ENCODE data around the gene TP53RK. TPM values are rescaled to one million over a fixed set of nuclear protein-coding genes. Genes with fewer than 3 reads are reported as not detected.

Gene TP53RK
- total and polyA plus RNA-seq, 2 of the 13 experiments (the other 11 are each of a cell fraction or from before 2014, with no cell fraction given) = 12.9 to 25.5 TPM

DNA sequence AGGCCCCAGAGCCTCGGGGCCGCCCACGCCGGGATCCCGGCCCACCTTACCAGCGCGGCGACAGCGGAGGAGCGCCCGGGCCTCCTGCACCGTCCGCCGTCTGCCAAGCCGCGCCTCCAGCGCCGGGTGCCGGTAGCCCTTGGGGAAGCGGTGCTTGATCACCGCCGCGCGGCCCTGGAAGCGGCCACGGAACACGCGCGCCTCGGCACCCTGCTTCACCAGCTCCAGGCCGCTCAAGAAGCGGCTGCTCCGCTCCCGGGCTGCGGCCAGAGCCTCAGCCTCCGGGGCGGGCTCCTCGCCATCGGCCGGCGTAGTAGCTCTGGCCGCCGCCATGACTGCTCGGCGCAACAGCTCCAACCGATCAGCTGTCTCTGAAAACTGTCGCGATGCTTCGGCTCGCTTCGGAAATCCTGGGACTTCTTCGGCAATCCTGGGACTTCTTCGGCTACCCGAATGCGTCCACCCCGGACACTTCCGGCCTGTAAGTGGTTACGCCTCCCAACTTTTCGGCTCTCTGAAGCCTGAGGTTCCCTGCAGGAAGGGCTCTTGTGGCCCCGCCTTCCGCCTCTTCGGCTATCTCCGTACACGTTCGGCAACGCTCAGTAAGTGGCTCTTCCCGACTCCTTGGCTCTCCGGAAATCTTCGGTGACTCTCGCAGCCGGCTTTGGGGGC lies at the start of gene TP53RK (continued):
- TF ChIP-seq, protein P1, sequence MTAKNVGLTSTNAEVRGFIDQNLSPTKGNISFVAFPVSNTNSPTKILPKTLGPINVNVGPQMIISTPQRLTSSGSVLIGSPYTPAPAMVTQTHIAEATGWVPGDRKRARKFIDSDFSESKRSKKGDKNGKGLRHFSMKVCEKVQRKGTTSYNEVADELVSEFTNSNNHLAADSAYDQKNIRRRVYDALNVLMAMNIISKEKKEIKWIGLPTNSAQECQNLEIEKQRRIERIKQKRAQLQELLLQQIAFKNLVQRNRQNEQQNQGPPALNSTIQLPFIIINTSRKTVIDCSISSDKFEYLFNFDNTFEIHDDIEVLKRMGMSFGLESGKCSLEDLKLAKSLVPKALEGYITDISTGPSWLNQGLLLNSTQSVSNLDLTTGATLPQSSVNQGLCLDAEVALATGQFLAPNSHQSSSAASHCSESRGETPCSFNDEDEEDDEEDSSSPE (CRISPR knock-in tag; IDR thresholded peaks at IDR 0.05) = peak; percentile 61
- TF ChIP-seq THAP11 (CRISPR knock-in tag; IDR thresholded peaks at IDR 0.05) (peak; percentile 76; the same call in 1 of the 2 replicates), ZNF20 (CRISPR knock-in tag; IDR thresholded peaks at IDR 0.05) (0 out of 2 replicates have a peak, but pooled peaks have one; percentile 84), TEAD2 (CRISPR knock-in tag; IDR thresholded peaks at IDR 0.05) (no peak), CBX2 (IDR thresholded peaks at IDR 0.05; ENCODE audit: low read depth, low read length) (no peak), CBX2 (CRISPR knock-in tag; IDR thresholded peaks at IDR 0.05; ENCODE audit: low read depth) (no peak), ISX (CRISPR knock-in tag; conservative IDR thresholded peaks at IDR 0.05) (peak; percentile 65; the same call in 1 of the 2 replicates), POLR2G (IDR thresholded peaks at IDR 0.05; ENCODE audit: low read depth, low read length) (peak; percentile 96), FLYWCH1 (CRISPR knock-in tag; IDR thresholded peaks at IDR 0.05) (no peak), TBL1XR1 (IDR thresholded peaks at IDR 0.05; ENCODE audit: borderline replicate concordance, low read length, partially characterized antibody) (no peak), SNAPC2 (CRISPR knock-in tag; IDR thresholded peaks at IDR 0.05) (0 out of 2 replicates have a peak, but pooled peaks have one; percentile 19), GABPB1 (CRISPR knock-in tag; IDR thresholded peaks at IDR 0.05) (peak; percentile 90), KLF9 (CRISPR knock-in tag; IDR thresholded peaks at IDR 0.05; ENCODE audit: low read depth) (0 out of 2 replicates have a peak, but pooled peaks have one; percentile 37)
- TF ChIP-seq, protein P2, sequence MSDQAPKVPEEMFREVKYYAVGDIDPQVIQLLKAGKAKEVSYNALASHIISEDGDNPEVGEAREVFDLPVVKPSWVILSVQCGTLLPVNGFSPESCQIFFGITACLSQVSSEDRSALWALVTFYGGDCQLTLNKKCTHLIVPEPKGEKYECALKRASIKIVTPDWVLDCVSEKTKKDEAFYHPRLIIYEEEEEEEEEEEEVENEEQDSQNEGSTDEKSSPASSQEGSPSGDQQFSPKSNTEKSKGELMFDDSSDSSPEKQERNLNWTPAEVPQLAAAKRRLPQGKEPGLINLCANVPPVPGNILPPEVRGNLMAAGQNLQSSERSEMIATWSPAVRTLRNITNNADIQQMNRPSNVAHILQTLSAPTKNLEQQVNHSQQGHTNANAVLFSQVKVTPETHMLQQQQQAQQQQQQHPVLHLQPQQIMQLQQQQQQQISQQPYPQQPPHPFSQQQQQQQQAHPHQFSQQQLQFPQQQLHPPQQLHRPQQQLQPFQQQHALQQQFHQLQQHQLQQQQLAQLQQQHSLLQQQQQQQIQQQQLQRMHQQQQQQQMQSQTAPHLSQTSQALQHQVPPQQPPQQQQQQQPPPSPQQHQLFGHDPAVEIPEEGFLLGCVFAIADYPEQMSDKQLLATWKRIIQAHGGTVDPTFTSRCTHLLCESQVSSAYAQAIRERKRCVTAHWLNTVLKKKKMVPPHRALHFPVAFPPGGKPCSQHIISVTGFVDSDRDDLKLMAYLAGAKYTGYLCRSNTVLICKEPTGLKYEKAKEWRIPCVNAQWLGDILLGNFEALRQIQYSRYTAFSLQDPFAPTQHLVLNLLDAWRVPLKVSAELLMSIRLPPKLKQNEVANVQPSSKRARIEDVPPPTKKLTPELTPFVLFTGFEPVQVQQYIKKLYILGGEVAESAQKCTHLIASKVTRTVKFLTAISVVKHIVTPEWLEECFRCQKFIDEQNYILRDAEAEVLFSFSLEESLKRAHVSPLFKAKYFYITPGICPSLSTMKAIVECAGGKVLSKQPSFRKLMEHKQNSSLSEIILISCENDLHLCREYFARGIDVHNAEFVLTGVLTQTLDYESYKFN (CRISPR knock-in tag; conservative IDR thresholded peaks at IDR 0.05) = peak; percentile 45; the same call in 1 of the 2 replicates
- TF ChIP-seq, protein P3, sequence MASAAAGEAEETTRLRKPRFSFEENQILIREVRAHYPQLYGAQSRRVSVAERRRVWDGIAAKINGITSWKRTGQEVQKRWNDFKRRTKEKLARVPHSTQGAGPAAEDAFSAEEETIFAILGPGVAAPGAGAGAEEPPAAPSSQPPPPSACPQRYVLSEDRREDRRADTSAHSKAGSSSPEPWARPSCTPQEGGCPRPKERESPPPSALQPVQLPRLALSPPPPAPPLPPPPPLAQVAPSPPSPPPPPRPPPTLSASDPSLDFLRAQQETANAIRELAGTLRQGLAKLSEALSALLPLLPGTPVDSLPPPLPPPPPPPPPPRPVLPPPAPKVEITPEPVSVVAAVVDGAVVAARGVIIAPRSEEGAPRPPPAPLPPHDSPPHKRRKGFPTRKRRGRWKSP (CRISPR knock-in tag; IDR thresholded peaks at IDR 0.05) = 0 out of 2 replicates have a peak, but pooled peaks have one; percentile 65
- TF ChIP-seq, protein P4, sequence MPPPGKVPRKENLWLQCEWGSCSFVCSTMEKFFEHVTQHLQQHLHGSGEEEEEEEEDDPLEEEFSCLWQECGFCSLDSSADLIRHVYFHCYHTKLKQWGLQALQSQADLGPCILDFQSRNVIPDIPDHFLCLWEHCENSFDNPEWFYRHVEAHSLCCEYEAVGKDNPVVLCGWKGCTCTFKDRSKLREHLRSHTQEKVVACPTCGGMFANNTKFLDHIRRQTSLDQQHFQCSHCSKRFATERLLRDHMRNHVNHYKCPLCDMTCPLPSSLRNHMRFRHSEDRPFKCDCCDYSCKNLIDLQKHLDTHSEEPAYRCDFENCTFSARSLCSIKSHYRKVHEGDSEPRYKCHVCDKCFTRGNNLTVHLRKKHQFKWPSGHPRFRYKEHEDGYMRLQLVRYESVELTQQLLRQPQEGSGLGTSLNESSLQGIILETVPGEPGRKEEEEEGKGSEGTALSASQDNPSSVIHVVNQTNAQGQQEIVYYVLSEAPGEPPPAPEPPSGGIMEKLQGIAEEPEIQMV (CRISPR knock-in tag; IDR thresholded peaks at IDR 0.05; ENCODE audit: low read depth) = peak; percentile 53
- TF ChIP-seq, protein P5, sequence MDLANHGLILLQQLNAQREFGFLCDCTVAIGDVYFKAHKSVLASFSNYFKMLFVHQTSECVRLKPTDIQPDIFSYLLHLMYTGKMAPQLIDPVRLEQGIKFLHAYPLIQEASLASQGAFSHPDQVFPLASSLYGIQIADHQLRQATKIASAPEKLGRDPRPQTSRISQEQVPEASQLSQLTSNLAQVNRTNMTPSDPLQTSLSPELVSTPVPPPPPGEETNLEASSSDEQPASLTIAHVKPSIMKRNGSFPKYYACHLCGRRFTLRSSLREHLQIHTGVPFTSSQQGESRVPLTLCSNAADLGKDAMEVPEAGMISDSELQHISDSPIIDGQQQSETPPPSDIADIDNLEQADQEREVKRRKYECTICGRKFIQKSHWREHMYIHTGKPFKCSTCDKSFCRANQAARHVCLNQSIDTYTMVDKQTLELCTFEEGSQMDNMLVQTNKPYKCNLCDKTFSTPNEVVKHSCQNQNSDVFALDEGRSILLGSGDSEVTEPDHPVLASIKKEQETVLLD (CRISPR knock-in tag; IDR thresholded peaks at IDR 0.05; ENCODE audit: low read depth) = no peak
- TF ChIP-seq, protein P6, sequence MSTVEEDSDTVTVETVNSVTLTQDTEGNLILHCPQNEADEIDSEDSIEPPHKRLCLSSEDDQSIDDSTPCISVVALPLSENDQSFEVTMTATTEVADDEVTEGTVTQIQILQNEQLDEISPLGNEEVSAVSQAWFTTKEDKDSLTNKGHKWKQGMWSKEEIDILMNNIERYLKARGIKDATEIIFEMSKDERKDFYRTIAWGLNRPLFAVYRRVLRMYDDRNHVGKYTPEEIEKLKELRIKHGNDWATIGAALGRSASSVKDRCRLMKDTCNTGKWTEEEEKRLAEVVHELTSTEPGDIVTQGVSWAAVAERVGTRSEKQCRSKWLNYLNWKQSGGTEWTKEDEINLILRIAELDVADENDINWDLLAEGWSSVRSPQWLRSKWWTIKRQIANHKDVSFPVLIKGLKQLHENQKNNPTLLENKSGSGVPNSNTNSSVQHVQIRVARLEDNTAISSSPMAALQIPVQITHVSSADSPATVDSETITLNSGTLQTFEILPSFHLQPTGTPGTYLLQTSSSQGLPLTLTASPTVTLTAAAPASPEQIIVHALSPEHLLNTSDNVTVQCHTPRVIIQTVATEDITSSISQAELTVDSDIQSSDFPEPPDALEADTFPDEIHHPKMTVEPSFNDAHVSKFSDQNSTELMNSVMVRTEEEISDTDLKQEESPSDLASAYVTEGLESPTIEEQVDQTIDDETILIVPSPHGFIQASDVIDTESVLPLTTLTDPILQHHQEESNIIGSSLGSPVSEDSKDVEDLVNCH (CRISPR knock-in tag; IDR thresholded peaks at IDR 0.05) = no peak

All from HepG2 (cell line).